Coronary artery (tissue), 2 donors: ENCODE measurements around the gene CCL2.

Source experiments
- DNase-seq: peaks from one replicate; pipeline ENCODE4 v3.0.0-alpha.2; 2017; ENCODE audit warnings: low spot score
- H3K27ac ChIP-seq, 2 donors: fragments of 200-600 bp; sonication (generic); one replicate each; pipeline ENCODE4 v1.5.1; 2016 to 2019
- H3K4me3 ChIP-seq: fragments of 200-600 bp; sonication (generic); 2 replicates; pipeline ENCODE4 v1.5.1; 2016; ENCODE audit warnings: mild to moderate bottlenecking, moderate library complexity
- TF ChIP-seq, protein P1 (sequence below): fragments of 200-600 bp; sonication (generic); IDR thresholded peaks from one replicate; pipeline ENCODE4 v1.5.1; 2019; ENCODE audit warnings: antibody characterized with exemption

Gene CCL2

DNA sequence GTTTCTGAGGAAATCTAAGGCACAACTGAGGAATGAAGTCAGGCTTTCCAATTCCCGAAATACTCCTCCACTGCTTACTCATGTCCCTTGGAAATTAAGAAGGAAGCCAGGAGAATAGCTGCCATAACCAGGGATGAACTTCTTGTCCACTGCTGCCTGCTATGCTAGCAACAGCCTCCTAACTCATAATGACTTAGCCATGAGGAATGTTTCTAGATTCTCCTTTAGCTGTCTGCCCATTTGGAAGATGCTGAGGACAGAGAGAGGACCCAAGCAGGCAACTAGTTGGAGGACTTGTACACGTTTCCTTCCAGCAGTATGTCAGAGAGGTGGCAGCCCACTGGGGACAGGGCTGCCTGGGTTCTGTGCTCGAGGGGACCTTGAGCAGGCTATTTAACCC, 939 bp upstream of the CCL2 start:
- Histone ChIP-seq H3K4me3 (peak overlapping the region; percentile 69), H3K27ac (peak overlapping the region; percentile 84 to 91)
- DNase-seq = no peak
- TF ChIP-seq, protein P1, sequence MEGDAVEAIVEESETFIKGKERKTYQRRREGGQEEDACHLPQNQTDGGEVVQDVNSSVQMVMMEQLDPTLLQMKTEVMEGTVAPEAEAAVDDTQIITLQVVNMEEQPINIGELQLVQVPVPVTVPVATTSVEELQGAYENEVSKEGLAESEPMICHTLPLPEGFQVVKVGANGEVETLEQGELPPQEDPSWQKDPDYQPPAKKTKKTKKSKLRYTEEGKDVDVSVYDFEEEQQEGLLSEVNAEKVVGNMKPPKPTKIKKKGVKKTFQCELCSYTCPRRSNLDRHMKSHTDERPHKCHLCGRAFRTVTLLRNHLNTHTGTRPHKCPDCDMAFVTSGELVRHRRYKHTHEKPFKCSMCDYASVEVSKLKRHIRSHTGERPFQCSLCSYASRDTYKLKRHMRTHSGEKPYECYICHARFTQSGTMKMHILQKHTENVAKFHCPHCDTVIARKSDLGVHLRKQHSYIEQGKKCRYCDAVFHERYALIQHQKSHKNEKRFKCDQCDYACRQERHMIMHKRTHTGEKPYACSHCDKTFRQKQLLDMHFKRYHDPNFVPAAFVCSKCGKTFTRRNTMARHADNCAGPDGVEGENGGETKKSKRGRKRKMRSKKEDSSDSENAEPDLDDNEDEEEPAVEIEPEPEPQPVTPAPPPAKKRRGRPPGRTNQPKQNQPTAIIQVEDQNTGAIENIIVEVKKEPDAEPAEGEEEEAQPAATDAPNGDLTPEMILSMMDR = no peak

DNA sequence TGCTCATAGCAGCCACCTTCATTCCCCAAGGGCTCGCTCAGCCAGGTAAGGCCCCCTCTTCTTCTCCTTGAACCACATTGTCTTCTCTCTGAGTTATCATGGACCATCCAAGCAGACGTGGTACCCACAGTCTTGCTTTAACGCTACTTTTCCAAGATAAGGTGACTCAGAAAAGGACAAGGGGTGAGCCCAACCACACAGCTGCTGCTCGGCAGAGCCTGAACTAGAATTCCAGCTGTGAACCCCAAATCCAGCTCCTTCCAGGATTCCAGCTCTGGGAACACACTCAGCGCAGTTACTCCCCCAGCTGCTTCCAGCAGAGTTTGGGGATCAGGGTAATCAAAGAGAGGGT, 272 bp downstream of the CCL2 start:
- peak overlapping the region; percentile 69 for H3K4me3 ChIP-seq
- TF ChIP-seq, protein P1 = no peak
- DNase-seq = no peak
- H3K27ac ChIP-seq = peak overlapping the region; percentile 84 to 91

DNA sequence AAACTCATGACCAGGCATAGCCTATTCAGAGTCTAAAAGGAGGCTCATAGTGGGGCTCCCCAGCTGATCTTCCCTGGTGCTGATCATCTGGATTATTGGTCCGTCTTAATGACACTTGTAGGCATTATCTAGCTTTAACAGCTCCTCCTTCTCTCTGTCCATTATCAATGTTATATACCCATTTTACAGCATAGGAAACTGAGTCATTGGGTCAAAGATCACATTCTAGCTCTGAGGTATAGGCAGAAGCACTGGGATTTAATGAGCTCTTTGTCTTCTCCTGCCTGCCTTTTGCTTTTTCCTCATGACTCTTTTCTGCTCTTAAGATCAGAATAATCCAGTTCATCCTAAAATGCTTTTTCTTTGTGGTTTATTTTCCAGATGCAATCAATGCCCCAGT, 756 bp downstream of the CCL2 start:
- DNase-seq = no peak
- TF ChIP-seq, protein P1 = no peak
- Histone ChIP-seq H3K27ac (peak overlapping the region; percentile 84 to 91), H3K4me3 (peak overlapping the region; percentile 69)

DNA sequence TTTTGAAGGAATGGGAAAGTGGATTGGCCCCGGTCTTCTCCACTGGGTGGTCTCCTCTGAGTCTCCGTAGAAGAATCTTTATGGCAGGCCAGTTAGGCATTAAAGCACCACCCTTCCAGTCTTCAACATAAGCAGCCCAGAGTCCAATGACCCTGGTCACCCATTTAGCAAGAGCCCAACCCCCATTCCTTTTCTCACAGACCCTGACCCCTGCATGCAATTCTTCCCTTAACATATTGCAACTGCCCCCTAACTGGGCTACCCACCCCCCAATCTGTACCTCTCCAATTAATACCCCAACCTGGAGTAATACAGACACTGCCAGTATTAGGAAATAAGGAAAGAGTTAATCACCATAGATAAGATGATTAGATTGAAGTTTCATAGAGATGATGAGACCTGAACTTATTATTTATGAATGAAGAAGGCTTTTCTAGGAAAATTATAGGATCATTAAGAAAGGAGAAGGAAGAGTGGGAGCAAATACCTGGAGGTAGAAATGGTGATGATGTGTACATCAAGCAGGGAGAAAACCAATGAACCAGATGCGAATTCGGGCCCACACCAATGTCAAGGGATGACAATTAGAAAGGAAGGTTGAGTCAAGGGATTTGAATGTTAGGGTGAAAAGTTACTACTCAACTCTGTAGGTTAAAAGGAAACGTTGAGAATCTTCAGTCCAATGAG, 2.4 kb downstream of the CCL2 start:
- H3K27ac ChIP-seq = no peak overlapping the region
- TF ChIP-seq, protein P1 = no peak
- H3K4me3 ChIP-seq = no peak overlapping the region
- DNase-seq = no peak

DNA sequence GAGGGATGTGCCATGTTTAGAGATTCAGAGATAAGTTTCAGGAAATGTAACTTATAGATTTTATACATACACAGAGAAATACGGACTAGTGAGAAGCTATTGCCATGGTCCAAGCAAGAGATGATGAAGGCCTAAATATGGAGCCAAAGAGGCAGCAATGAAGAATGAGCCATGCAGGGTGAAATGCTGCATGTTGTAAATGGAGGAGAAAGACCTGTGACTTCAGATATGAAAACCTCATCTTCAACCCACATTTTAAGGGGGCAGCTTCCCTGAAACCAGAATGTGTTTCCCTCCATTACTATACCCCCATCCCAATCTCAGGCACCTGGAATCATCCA, 2.9 kb downstream of the CCL2 start:
- Histone ChIP-seq H3K4me3 (no peak overlapping the region), H3K27ac (no peak overlapping the region)
- no peak for DNase-seq
- TF ChIP-seq, protein P1 = no peak

DNA sequence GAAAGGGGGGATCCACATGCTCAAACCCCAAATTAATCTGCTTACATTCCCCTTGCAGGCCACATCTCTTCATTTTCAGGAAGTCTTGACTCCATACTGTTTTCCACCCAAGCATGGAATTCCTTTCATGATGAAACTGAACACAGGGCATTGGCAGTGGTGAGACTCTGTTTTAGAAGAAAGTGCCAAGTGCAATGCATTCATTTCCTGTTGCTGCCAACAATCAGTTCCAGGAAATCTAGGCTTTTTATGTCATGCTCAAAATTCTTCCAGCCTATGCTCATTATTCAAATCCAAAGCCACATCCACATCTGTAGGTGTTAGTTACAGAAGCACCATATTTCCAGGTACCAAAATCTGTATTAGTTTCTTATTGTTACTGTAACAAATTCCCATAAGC, 4.1 kb downstream of the CCL2 start:
- Histone ChIP-seq H3K4me3 (no peak overlapping the region), H3K27ac (no peak overlapping the region)
- TF ChIP-seq, protein P1 = no peak
- DNase-seq = no peak

DNA sequence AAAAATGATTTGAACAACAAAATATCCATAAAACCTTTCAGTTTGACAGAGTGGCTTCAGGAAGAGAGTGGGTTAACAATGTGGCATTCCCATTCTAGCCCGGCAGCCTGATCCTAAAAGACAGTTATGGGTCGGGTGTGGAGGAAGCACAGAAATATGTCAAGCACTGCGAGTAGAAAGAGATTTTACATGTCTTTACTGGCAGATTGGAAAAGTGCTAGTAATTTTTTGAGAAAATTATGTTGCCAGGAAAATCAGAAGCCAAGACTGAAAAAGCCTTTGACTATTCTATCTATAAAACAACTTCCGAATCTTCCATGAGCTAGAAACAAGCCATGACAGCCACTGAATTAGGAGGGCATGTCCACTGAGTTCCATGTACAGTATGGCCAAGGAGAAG, 5.8 kb downstream of the CCL2 start:
- H3K27ac ChIP-seq = no peak overlapping the region
- TF ChIP-seq, protein P1 = no peak
- DNase-seq = no peak
- H3K4me3 ChIP-seq = no peak overlapping the region
